Tibial nerve (tissue), 3 donors: ENCODE results near the gene BOC.

Source experiments
- POLR2A ChIP-seq, 2 donors: fragments of 450-650 bp; IDR thresholded peaks; one replicate each; pipeline ENCODE4 v1.6.1; 2017; ENCODE audit warnings: antibody characterized with exemption in 2 of 2, mild to moderate bottlenecking in 2 of 2, moderate library complexity in 2 of 2
- TF ChIP-seq, protein P1 (sequence below), 5 experiments: fragments of 200-600 bp in 3 of 5; fragments of 450-650 bp in 2 of 5; sonication (generic) in 3 of 5; IDR thresholded peaks; one replicate each; pipeline ENCODE4 v1.5.1; 2016 to 2019; ENCODE audit warnings: antibody characterized with exemption in 5 of 5, mild to moderate bottlenecking in 3 of 5, moderate library complexity in 2 of 5

GRCh38 chr3:113240841-113241240, 29.5 kb downstream of the BOC start:
- TF ChIP-seq, protein P1, sequence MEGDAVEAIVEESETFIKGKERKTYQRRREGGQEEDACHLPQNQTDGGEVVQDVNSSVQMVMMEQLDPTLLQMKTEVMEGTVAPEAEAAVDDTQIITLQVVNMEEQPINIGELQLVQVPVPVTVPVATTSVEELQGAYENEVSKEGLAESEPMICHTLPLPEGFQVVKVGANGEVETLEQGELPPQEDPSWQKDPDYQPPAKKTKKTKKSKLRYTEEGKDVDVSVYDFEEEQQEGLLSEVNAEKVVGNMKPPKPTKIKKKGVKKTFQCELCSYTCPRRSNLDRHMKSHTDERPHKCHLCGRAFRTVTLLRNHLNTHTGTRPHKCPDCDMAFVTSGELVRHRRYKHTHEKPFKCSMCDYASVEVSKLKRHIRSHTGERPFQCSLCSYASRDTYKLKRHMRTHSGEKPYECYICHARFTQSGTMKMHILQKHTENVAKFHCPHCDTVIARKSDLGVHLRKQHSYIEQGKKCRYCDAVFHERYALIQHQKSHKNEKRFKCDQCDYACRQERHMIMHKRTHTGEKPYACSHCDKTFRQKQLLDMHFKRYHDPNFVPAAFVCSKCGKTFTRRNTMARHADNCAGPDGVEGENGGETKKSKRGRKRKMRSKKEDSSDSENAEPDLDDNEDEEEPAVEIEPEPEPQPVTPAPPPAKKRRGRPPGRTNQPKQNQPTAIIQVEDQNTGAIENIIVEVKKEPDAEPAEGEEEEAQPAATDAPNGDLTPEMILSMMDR (IDR thresholded peaks at IDR 0.05) = no peak
- TF ChIP-seq POLR2A (IDR thresholded peaks at IDR 0.05) = no peak
